H1 (cell line): ENCODE results near the gene STK40. TPM values are rescaled to one million over a fixed set of nuclear protein-coding genes. Genes with fewer than 3 reads are reported as not detected.

Experiments
- CTCF ChIA-PET: fragments of 300-600 bp; sonication (Branson Sonifier 250); formaldehyde crosslinking; loops from one replicate; lab custom pipeline; 2021; ENCODE audit not compliant: partially characterized antibody; lab: Charles Lee
- POLR2A ChIA-PET: fragments of 300-600 bp; sonication (Branson Sonifier 250); formaldehyde crosslinking; loops from one replicate; lab custom pipeline; 2021; ENCODE audit warnings: inconsistent platforms; ENCODE audit not compliant: partially characterized antibody; lab: Charles Lee
- DNase-seq, 2 experiments: peaks; one replicate each; pipeline versions ENCODE4 v3.0.0 to v3.0.0-alpha.2; 2010 to 2022; ENCODE audit warnings: low spot score in 2 of 2, low read depth in 1 of 2, mixed read lengths in 1 of 2
- FAIRE-seq: peaks from 2 replicates; lab custom pipeline; 2011; peaks lifted over from hg19 to GRCh38; lab: Jason Lieb, UNC
- H2AFZ ChIP-seq: 2 replicates; pipeline ENCODE4 v1.8.1; 2012; ENCODE audit warnings: low read length, inconsistent platforms
- H2AK5ac ChIP-seq: 2 replicates; pipeline ENCODE4 v1.6.1; 2013; ENCODE audit warnings: low read depth, low read length
- H2BK120ac ChIP-seq: replicated peaks from 2 replicates; pipeline ENCODE3; 2013; ENCODE audit warnings: low read depth, low read length, inconsistent platforms
- H2BK12ac ChIP-seq: 2 replicates; pipeline ENCODE4 v1.6.1; 2013; ENCODE audit warnings: low read depth, low read length
- H2BK15ac ChIP-seq: 2 replicates; pipeline ENCODE4 v1.6.1; 2013; ENCODE audit warnings: low read length
- H2BK20ac ChIP-seq: 2 replicates; pipeline ENCODE4 v1.6.1; 2013; ENCODE audit warnings: low read length
- H2BK5ac ChIP-seq: 2 replicates; pipeline ENCODE4 v1.6.1; 2013; ENCODE audit warnings: low read depth, low read length
- H3K14ac ChIP-seq: 2 replicates; pipeline ENCODE4 v1.6.1; 2013; ENCODE audit warnings: inconsistent platforms; ENCODE audit not compliant: insufficient read length
- H3K18ac ChIP-seq: 2 replicates; pipeline ENCODE4 v1.6.1; 2013; ENCODE audit warnings: low read length; ENCODE audit errors: extremely low read depth
- H3K23ac ChIP-seq: 2 replicates; pipeline ENCODE4 v1.6.1; 2013; ENCODE audit warnings: inconsistent platforms; ENCODE audit not compliant: insufficient read length
- H3K23me2 ChIP-seq: 2 replicates; pipeline ENCODE4 v1.6.1; 2013; ENCODE audit warnings: low read depth, low read length
- H3K27ac ChIP-seq: 2 replicates; pipeline ENCODE4 v1.6.1; 2011; ENCODE audit warnings: low read depth, low read length, inconsistent platforms
- H3K27me3 ChIP-seq, 4 experiments: replicated peaks in 1 of 4; 1 replicate in 1 of 4; 2 replicates in 3 of 4; pipeline versions ENCODE4 v1.6.1 to v1.8.1; 2011 to 2013; ENCODE audit warnings: low read length in 3 of 4, mild to moderate bottlenecking in 3 of 4, inconsistent platforms in 2 of 4, mixed read lengths in 2 of 4, moderate library complexity in 1 of 4; ENCODE audit not compliant: control insufficient read depth in 3 of 4, insufficient read depth in 3 of 4; ENCODE audit errors: extremely low read depth in 1 of 4
- H3K36me3 ChIP-seq, 4 experiments: 2 replicates each; pipeline versions ENCODE4 v1.6.1 to v1.8.1; 2011 to 2013; ENCODE audit warnings: mild to moderate bottlenecking in 4 of 4, low read length in 3 of 4, moderate library complexity in 2 of 4, control low read depth in 1 of 4, inconsistent platforms in 1 of 4; ENCODE audit not compliant: insufficient read depth in 4 of 4, control insufficient read depth in 2 of 4
- H3K4ac ChIP-seq: replicated peaks from 2 replicates; pipeline ENCODE3; 2013; ENCODE audit warnings: low read length, low read depth, mixed read lengths, inconsistent platforms; ENCODE audit not compliant: insufficient read length
- H3K4me1 ChIP-seq, 4 experiments: replicated peaks in 1 of 4; 1 replicate in 1 of 4; 2 replicates in 3 of 4; pipeline versions ENCODE4 v1.6.1 to v1.8.1; 2011 to 2013; ENCODE audit warnings: low read length in 3 of 4, inconsistent platforms in 2 of 4, mixed read lengths in 1 of 4; ENCODE audit not compliant: insufficient read depth in 4 of 4, control insufficient read depth in 3 of 4
- H3K4me2 ChIP-seq, 2 experiments: 2 replicates each; pipeline versions ENCODE4 v1.6.1 to v1.8.1; 2011 to 2013; ENCODE audit warnings: low read depth in 2 of 2, low read length in 2 of 2, control low read depth in 1 of 2, inconsistent platforms in 1 of 2, mild to moderate bottlenecking in 1 of 2; ENCODE audit not compliant: insufficient read depth in 1 of 2
- H3K4me3 ChIP-seq, 4 experiments: fragments of 200-600, 300-600 bp in 1 of 4; sonication (generic), shearing (Covaris generic), sonication (Bioruptor Twin) in 1 of 4; 2 replicates each; pipeline versions ENCODE4 v1.5.1 to v1.8.1; 2011 to 2016; ENCODE audit warnings: low read length in 4 of 4, low read depth in 3 of 4, control low read depth in 2 of 4, inconsistent platforms in 2 of 4, mild to moderate bottlenecking in 2 of 4, mixed read lengths in 1 of 4, moderate library complexity in 1 of 4; ENCODE audit not compliant: insufficient read depth in 2 of 4; ENCODE audit errors: extremely low read depth in 1 of 4
- H3K56ac ChIP-seq: replicated peaks from 2 replicates; pipeline ENCODE3; 2013; ENCODE audit warnings: low read depth, mild to moderate bottlenecking, mixed read lengths, low read length, inconsistent platforms; ENCODE audit not compliant: insufficient read length
- H3K79me1 ChIP-seq: 2 replicates; pipeline ENCODE4 v1.6.1; 2013; ENCODE audit warnings: low read depth, low read length, control low read depth
- H3K79me2 ChIP-seq, 2 experiments: 2 replicates each; pipeline versions ENCODE4 v1.6.1 to v1.8.1; 2012 to 2013; ENCODE audit warnings: low read length in 2 of 2, mild to moderate bottlenecking in 2 of 2, inconsistent platforms in 1 of 2; ENCODE audit not compliant: insufficient read depth in 2 of 2, control insufficient read depth in 1 of 2
- H3K9ac ChIP-seq, 4 experiments: replicated peaks in 1 of 4; 1 replicate in 1 of 4; 2 replicates in 3 of 4; pipeline versions ENCODE4 v1.6.1 to v1.8.1; 2011 to 2013; ENCODE audit warnings: low read depth in 3 of 4, low read length in 3 of 4, control low read depth in 2 of 4, mild to moderate bottlenecking in 2 of 4, moderate library complexity in 2 of 4, inconsistent platforms in 1 of 4; ENCODE audit errors: extremely low read depth in 1 of 4
- H3K9me3 ChIP-seq, 2 experiments: 2 replicates each; pipeline versions ENCODE4 v1.6.1 to v1.8.1; 2012 to 2013; ENCODE audit warnings: mild to moderate bottlenecking in 2 of 2, moderate library complexity in 2 of 2, control low read depth in 1 of 2, inconsistent platforms in 1 of 2, low read depth in 1 of 2, low read length in 1 of 2, mixed read lengths in 1 of 2; ENCODE audit not compliant: insufficient read depth in 2 of 2
- H4K20me1 ChIP-seq, 2 experiments: replicated peaks in 1 of 2; 2 replicates each; pipeline versions ENCODE3 to v1.8.1; 2011 to 2013; ENCODE audit warnings: inconsistent platforms in 2 of 2, low read length in 2 of 2, mild to moderate bottlenecking in 1 of 2; ENCODE audit not compliant: insufficient read depth in 2 of 2, control insufficient read depth in 1 of 2
- H4K5ac ChIP-seq: 2 replicates; pipeline ENCODE4 v1.6.1; 2013; ENCODE audit warnings: low read length, low read depth, mixed read lengths, inconsistent platforms; ENCODE audit not compliant: insufficient read length
- H4K8ac ChIP-seq: 2 replicates; pipeline ENCODE4 v1.8.0; 2013; ENCODE audit warnings: mild to moderate bottlenecking, moderate library complexity, low read length, inconsistent platforms; ENCODE audit not compliant: insufficient read depth; ENCODE audit errors: extremely low read depth
- H4K91ac ChIP-seq: replicated peaks from 2 replicates; pipeline ENCODE3; 2013; ENCODE audit warnings: low read length, mixed read lengths, inconsistent platforms; ENCODE audit not compliant: insufficient read length
- ASH2L ChIP-seq: fragments of 200-600, 300-600 bp; sonication (generic); IDR thresholded peaks from one replicate; pipeline ENCODE4 v1.7.1; 2017; ENCODE audit warnings: low read length
- CTCF ChIP-seq, 3 experiments: IDR thresholded peaks; 1 replicate in 2 of 3; 2 replicates in 1 of 3; pipeline versions ENCODE4 v1.5.1 to v1.6.1; 2011; ENCODE audit warnings: low read length in 3 of 3, mild to moderate bottlenecking in 3 of 3, inconsistent platforms in 2 of 3, low read depth in 1 of 3, moderate library complexity in 1 of 3; ENCODE audit not compliant: insufficient read depth in 1 of 3; ENCODE audit errors: control extremely low read depth in 1 of 3
- NRF1 ChIP-seq: IDR thresholded peaks from 2 replicates; pipeline ENCODE4 v1.6.1; 2011; ENCODE audit warnings: mild to moderate bottlenecking, low read depth, low read length, improper control_type of control experiment
- POLR2A ChIP-seq, 2 experiments: IDR thresholded peaks; 1 replicate in 1 of 2; 2 replicates in 1 of 2; pipeline ENCODE4 v1.6.1; 2011; ENCODE audit warnings: low read depth in 2 of 2, low read length in 2 of 2, mild to moderate bottlenecking in 2 of 2; ENCODE audit errors: control extremely low read depth in 1 of 2
- POLR2AphosphoS5 ChIP-seq: IDR thresholded peaks from 2 replicates; pipeline ENCODE4 v1.6.1; 2011; ENCODE audit warnings: low read depth, low read length
- YY1 ChIP-seq: IDR thresholded peaks from 2 replicates; pipeline ENCODE4 v1.6.1; 2011; ENCODE audit warnings: low read depth, mild to moderate bottlenecking, low read length
- WGBS, 2 experiments: shearing (Covaris generic) in 1 of 2; methylation state at CpG; one replicate each; pipeline versions ENCODE4 v1.1.6 to v1.1.7; 2013 to 2015; ENCODE audit warnings: low lambda C conversion rate in 2 of 2, mixed read lengths in 2 of 2, inconsistent platforms in 1 of 2, low coverage in 1 of 2, missing lambda C conversion rate in 1 of 2; ENCODE audit not compliant: insufficient replicate concordance in 2 of 2, insufficient coverage in 1 of 2, insufficient read length in 1 of 2; ENCODE audit errors: extremely low coverage in 1 of 2, missing lambda C conversion rate in 1 of 2; 5-methylcytosine and 5-hydroxymethylcytosine counted together
- polyA plus RNA-seq, 7 experiments: library from polyadenylated mRNA; depleted of rRNA in 3 of 7; stranded (reverse) in 5 of 7; unstranded in 2 of 7; fragments of >200 nt in 5 of 7; fragments of 200-250 nt in 2 of 7; gene quantifications; 1 replicate in 5 of 7; 2 replicates in 1 of 7; 4 replicates in 1 of 7; pipeline versions ENCODE4 v1.2.1 to v1.2.3, GENCODE V29; 2011 to 2013; ENCODE audit warnings: missing spikeins in 2 of 7, mixed read lengths in 2 of 7
- total RNA-seq: library from RNA; stranded (reverse); fragmentation: NEBNext Ultra II Directional; extraction: Animal tissue kit (Norgen Biotek cat#: 25700); gene quantifications from 2 replicates; pipeline ENCODE4 v1.2.1, GENCODE V29; 2021

STK40 gene
- total and polyA plus RNA-seq, 2 of the 8 experiments (the other 6 are each of a cell fraction or from before 2014, with no cell fraction given) = 13.6 to 28.6 TPM

GRCh38 chr1:36402504-36402890 is 16.8 kb upstream of the STK40 start:
- Histone ChIP-seq H4K8ac (no peak overlapping the region), H3K27ac (no peak overlapping the region), H3K9me3 (no peaks in the 10 kb centered on the region), H4K5ac (no peak overlapping the region), H3K23me2 (peaks cover 7% of the 10 kb centered on the region), H3K36me3 (no peaks in the 10 kb centered on the region; a peak in 2 of 8 replicates), H4K91ac (no peak overlapping the region)
- ChIA-PET CTCF (interaction anchor here (0.8 to 1.6 kb wide), 4 partner anchors 20 to 1258 kb away, joined by 3 to 5 read pairs (median 3); no protein-coding TSS in a partner anchor), POLR2A (interaction anchor here (0.6 to 1.8 kb wide), 4 partner anchors 10 to 1015 kb away, joined by 3 to 8 read pairs (median 4); partner anchors contain the start of gene MRPS15)
- no peak for TF ChIP-seq CTCF (IDR thresholded peaks at IDR 0.05; ENCODE audit: control extremely low read depth in 1 of 3, insufficient read depth in 1 of 3, low read depth in 1 of 3, low read length in 3 of 3)
- no peak for TF ChIP-seq POLR2AphosphoS5
- TF ChIP-seq NRF1 = no peak
- TF ChIP-seq POLR2A (IDR thresholded peaks at IDR 0.05; ENCODE audit: control extremely low read depth in 1 of 2, low read depth in 2 of 2, low read length in 2 of 2) = no peak
- no peak for TF ChIP-seq ASH2L
- no peak for TF ChIP-seq YY1
- TF ChIP-seq, all 59 proteins: peak for 0
- no peak overlapping the region for H2BK20ac ChIP-seq
- H3K18ac ChIP-seq = no peak overlapping the region
- no peak overlapping the region for H2BK120ac ChIP-seq
- DNase-seq = no peak
- no peak overlapping the region for H2BK12ac ChIP-seq
- H3K9ac ChIP-seq = no peak overlapping the region
- H2BK5ac ChIP-seq = no peak overlapping the region
- H3K4me2 ChIP-seq = no peak overlapping the region; a peak in 1 of 4 replicates
- no peak overlapping the region for H3K4ac ChIP-seq
- WGBS, 2 experiments = 91% methylated on average over 4 of the region's 4 CpGs; no CpG with 5 or more reads in 1 of the 2 experiments
- H3K4me3 ChIP-seq = no peak overlapping the region
- no peaks in the 10 kb centered on the region for H3K79me2 ChIP-seq
- no peaks in the 10 kb centered on the region for H4K20me1 ChIP-seq
- H3K27me3 ChIP-seq = no peaks in the 10 kb centered on the region
- H3K56ac ChIP-seq = no peak overlapping the region
- no peaks in the 10 kb centered on the region for H3K79me1 ChIP-seq
- no peak overlapping the region for H3K23ac ChIP-seq
- FAIRE-seq = no peak
- H2AK5ac ChIP-seq = no peak overlapping the region
- no peak overlapping the region for H2AFZ ChIP-seq
- no peak overlapping the region for H3K14ac ChIP-seq
- H3K4me1 ChIP-seq = peaks cover 0 to 11% (median 10%) of the 10 kb centered on the region in 4 experiments; a peak in 5 of 7 replicates
- no peak overlapping the region for H2BK15ac ChIP-seq
